ENCODE data around the gene HEPACAM2. TPM values are rescaled to one million over a fixed set of nuclear protein-coding genes. Genes with fewer than 3 reads are reported as not detected.

The HEPACAM2 gene
- total RNA-seq, 1 experiment from 2014 or later = not detected

DNA sequence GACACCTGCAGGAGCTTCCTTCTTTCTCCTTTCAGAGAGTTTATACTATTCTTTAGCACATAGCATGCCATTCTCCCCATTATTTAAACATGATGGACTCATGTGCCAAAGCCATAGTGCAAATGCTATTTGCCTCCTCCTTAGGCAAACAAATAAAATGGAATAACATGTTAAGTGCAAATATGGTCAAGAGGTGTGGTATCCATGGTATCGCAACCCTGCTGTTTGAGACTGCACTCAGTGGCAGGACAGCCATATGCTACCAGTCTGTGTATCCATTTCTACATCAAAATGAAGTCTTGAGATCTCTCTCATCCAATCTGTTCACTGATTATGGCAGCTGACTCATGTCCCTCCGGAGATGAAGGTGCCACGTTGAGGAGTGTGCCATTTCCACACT, 22.8 kb downstream of the HEPACAM2 start:
- Mint-ChIP-seq H3K36me3 (ENCODE audit: insufficient read depth, unreplicated experiment) (no peaks in the 10 kb centered on the region), H3K4me1 (ENCODE audit: low read depth, unreplicated experiment) (no peaks in the 10 kb centered on the region), H3K9me3 (ENCODE audit: low read depth, unreplicated experiment) (no peaks in the 10 kb centered on the region), H3K4me3 (ENCODE audit: low read depth, unreplicated experiment) (no peak overlapping the region), H3K27ac (ENCODE audit: unreplicated experiment) (no peak overlapping the region), H3K27me3 (ENCODE audit: unreplicated experiment) (no peaks in the 10 kb centered on the region)
- intact Hi-C loops (cut with micrococcal nuclease; ENCODE audit: unreplicated experiment) = no loop called here
- CTCF ChIA-PET = interaction anchor here (0.9 kb wide), 1 partner anchor 49 kb away, joined by 3 read pairs; no protein-coding TSS in a partner anchor
- TF ChIP-seq, protein P1, sequence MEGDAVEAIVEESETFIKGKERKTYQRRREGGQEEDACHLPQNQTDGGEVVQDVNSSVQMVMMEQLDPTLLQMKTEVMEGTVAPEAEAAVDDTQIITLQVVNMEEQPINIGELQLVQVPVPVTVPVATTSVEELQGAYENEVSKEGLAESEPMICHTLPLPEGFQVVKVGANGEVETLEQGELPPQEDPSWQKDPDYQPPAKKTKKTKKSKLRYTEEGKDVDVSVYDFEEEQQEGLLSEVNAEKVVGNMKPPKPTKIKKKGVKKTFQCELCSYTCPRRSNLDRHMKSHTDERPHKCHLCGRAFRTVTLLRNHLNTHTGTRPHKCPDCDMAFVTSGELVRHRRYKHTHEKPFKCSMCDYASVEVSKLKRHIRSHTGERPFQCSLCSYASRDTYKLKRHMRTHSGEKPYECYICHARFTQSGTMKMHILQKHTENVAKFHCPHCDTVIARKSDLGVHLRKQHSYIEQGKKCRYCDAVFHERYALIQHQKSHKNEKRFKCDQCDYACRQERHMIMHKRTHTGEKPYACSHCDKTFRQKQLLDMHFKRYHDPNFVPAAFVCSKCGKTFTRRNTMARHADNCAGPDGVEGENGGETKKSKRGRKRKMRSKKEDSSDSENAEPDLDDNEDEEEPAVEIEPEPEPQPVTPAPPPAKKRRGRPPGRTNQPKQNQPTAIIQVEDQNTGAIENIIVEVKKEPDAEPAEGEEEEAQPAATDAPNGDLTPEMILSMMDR (IDR thresholded peaks at IDR 0.05; ENCODE audit: unreplicated experiment) = no peak
- DNase-seq = no peak
- BruUV-seq (replicated peaks) = no TSS peak

DNA sequence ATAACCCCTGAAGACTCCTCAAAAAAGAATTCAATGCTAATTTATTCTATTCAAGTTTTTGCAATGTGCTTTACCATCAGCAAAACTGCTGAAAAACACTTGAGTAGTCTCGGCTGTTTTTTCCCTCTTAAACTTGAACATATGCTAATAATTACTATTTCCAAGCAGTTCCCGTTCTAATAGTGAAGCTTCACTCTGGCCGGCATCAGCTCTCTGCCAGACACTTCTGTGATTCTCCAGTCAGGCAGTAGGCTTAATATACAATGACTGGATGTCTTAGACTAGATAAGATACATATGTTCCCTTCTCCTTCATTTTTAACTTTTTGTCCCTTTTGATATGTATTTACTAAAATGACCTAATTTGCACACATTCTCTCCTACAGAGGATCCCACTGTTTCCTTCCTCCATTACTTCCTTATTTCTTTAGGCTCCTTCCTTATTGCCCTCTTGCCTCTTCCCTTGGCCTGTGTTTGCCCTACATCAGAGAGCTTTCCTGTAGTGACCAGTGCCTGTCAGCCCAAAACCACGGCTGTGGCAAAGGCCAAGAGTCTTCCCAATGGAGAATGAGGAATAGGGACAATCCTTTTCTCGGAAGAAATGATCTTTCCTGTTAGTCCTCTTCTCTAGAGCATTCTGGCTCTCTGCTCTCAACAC, 23.5 kb downstream of the HEPACAM2 start:
- H3K36me3 Mint-ChIP-seq (ENCODE audit: insufficient read depth, unreplicated experiment) = no peaks in the 10 kb centered on the region
- no TSS peak for BruUV-seq (replicated peaks)
- H3K27me3 Mint-ChIP-seq (ENCODE audit: unreplicated experiment) = no peaks in the 10 kb centered on the region
- H3K4me3 Mint-ChIP-seq (ENCODE audit: low read depth, unreplicated experiment) = no peak overlapping the region
- intact Hi-C loops (cut with micrococcal nuclease; ENCODE audit: unreplicated experiment) = no loop called here
- TF ChIP-seq, protein P1 (IDR thresholded peaks at IDR 0.05; ENCODE audit: unreplicated experiment) = no peak
- no peak overlapping the region for H3K27ac Mint-ChIP-seq (ENCODE audit: unreplicated experiment)
- no peaks in the 10 kb centered on the region for H3K4me1 Mint-ChIP-seq (ENCODE audit: low read depth, unreplicated experiment)
- DNase-seq = no peak
- H3K9me3 Mint-ChIP-seq (ENCODE audit: low read depth, unreplicated experiment) = no peaks in the 10 kb centered on the region
- CTCF ChIA-PET = no interaction called here

DNA sequence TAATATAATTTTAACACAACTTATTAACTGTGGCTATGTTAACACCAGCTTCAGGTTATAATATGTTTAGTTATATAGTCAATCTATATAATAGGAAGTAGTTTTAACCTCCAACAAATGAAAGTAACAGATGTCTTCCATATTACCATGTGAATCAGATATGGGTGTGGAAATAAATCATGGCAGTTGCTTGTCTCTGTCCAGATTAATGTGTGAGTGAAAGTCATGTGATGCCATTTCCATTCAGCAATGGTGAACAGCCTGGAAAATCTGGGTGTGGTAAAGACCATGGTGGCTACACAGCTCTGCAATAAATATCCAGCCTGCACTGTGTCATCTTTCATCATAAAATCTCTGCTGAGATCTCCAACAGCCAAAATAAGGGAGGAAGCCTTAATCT, 27.8 kb downstream of the HEPACAM2 start:
- Mint-ChIP-seq H3K27ac (ENCODE audit: unreplicated experiment) (no peak overlapping the region), H3K4me1 (ENCODE audit: low read depth, unreplicated experiment) (no peaks in the 10 kb centered on the region), H3K36me3 (ENCODE audit: insufficient read depth, unreplicated experiment) (no peaks in the 10 kb centered on the region), H3K9me3 (ENCODE audit: low read depth, unreplicated experiment) (no peaks in the 10 kb centered on the region), H3K27me3 (ENCODE audit: unreplicated experiment) (peaks cover under 1% of the 10 kb centered on the region), H3K4me3 (ENCODE audit: low read depth, unreplicated experiment) (no peak overlapping the region)
- DNase-seq = no peak
- BruUV-seq (replicated peaks) = no TSS peak
- TF ChIP-seq, protein P1 (IDR thresholded peaks at IDR 0.05; ENCODE audit: unreplicated experiment) = no peak
- intact Hi-C loops (cut with micrococcal nuclease; ENCODE audit: unreplicated experiment) = no loop called here
- CTCF ChIA-PET = no interaction called here

DNA sequence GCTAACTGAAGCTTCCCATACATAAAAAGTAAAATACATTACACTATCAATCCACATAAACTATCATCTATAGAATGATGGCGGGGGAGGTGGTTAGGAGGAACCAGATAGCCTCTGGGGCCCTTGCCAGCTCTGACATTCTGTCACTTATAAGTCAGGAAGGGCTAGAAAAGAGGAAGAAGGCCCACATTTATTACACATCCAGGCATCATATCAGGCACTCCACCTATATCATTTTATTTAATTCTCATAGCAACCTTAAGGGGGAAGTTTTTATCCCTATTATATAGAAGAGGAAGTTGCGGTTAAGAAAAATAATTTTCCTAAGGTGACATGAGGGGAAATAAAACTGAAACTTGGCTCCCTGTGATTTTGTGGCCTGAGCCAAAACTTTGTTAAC, 29.9 kb downstream of the HEPACAM2 start:
- DNase-seq = no peak
- TF ChIP-seq, protein P1 (IDR thresholded peaks at IDR 0.05; ENCODE audit: unreplicated experiment) = no peak
- Mint-ChIP-seq H3K27me3 (ENCODE audit: unreplicated experiment) (peaks cover 12% of the 10 kb centered on the region), H3K4me1 (ENCODE audit: low read depth, unreplicated experiment) (no peaks in the 10 kb centered on the region), H3K36me3 (ENCODE audit: insufficient read depth, unreplicated experiment) (no peaks in the 10 kb centered on the region), H3K4me3 (ENCODE audit: low read depth, unreplicated experiment) (no peak overlapping the region), H3K27ac (ENCODE audit: unreplicated experiment) (no peak overlapping the region), H3K9me3 (ENCODE audit: low read depth, unreplicated experiment) (no peaks in the 10 kb centered on the region)
- no TSS peak for BruUV-seq (replicated peaks)
- intact Hi-C loops (cut with micrococcal nuclease; ENCODE audit: unreplicated experiment) = no loop called here
- CTCF ChIA-PET = no interaction called here

Data from Calu3 (cell line).